ENCODE measurements around the gene SLC17A2. TPM values are rescaled to one million over a fixed set of nuclear protein-coding genes. Genes with fewer than 3 reads are reported as not detected.
"Not testable (repeated sequence)": the region's sequence is repeated elsewhere in the genome, so short reads cannot be mapped to it uniquely, and the experiment has no call there.

Gene SLC17A2
- total RNA-seq, 1 donor from 2014 or later: not detected

- H3K4me3 Mint-ChIP-seq (ENCODE audit: unreplicated experiment): no peak overlapping the region
- TF ChIP-seq, protein P1, sequence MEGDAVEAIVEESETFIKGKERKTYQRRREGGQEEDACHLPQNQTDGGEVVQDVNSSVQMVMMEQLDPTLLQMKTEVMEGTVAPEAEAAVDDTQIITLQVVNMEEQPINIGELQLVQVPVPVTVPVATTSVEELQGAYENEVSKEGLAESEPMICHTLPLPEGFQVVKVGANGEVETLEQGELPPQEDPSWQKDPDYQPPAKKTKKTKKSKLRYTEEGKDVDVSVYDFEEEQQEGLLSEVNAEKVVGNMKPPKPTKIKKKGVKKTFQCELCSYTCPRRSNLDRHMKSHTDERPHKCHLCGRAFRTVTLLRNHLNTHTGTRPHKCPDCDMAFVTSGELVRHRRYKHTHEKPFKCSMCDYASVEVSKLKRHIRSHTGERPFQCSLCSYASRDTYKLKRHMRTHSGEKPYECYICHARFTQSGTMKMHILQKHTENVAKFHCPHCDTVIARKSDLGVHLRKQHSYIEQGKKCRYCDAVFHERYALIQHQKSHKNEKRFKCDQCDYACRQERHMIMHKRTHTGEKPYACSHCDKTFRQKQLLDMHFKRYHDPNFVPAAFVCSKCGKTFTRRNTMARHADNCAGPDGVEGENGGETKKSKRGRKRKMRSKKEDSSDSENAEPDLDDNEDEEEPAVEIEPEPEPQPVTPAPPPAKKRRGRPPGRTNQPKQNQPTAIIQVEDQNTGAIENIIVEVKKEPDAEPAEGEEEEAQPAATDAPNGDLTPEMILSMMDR (IDR thresholded peaks at IDR 0.05): no peak
- H3K27me3 Mint-ChIP-seq (ENCODE audit: unreplicated experiment): peaks cover 5% of the 10 kb centered on the region
- no peak overlapping the region for H3K27ac Mint-ChIP-seq (ENCODE audit: unreplicated experiment)
- H3K9me3 Mint-ChIP-seq (ENCODE audit: unreplicated experiment): no peaks in the 10 kb centered on the region
- DNase-seq (ENCODE audit: extremely low spot score, unreplicated experiment): no peak
- H3K4me1 Mint-ChIP-seq (ENCODE audit: unreplicated experiment): no peaks in the 10 kb centered on the region
- no peaks in the 10 kb centered on the region for H3K36me3 Mint-ChIP-seq (ENCODE audit: unreplicated experiment)
Observed at GRCh38 chr6:25953733-25954132, 23.2 kb upstream of the SLC17A2 start.

DNA sequence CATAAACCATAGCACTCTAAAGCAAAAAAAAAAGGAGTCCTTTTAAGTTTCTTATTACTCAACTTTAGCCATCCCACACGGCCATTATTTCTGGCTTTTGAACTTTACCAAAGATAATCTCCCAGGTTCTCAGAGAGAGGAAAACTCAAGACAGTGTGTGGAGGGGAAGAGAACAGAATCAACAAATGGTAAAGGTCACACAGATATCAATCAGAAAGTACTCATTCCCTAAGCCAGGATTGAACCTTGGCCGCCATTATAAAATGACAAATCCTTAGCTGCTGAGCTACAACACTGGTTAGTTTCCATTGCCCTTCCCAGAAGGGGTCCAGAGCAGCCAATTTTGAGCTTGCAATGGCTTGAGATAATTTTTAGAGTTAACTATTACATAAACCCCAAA is 22.0 kb upstream of the SLC17A2 start:
- DNase-seq (ENCODE audit: extremely low spot score, unreplicated experiment): no peak
- peaks cover 5% of the 10 kb centered on the region for H3K27me3 Mint-ChIP-seq (ENCODE audit: unreplicated experiment)
- H3K36me3 Mint-ChIP-seq (ENCODE audit: unreplicated experiment): no peaks in the 10 kb centered on the region
- TF ChIP-seq, protein P1 (IDR thresholded peaks at IDR 0.05): no peak
- H3K4me1 Mint-ChIP-seq (ENCODE audit: unreplicated experiment): no peaks in the 10 kb centered on the region
- no peak overlapping the region for H3K4me3 Mint-ChIP-seq (ENCODE audit: unreplicated experiment)
- H3K27ac Mint-ChIP-seq (ENCODE audit: unreplicated experiment): no peak overlapping the region
- H3K9me3 Mint-ChIP-seq (ENCODE audit: unreplicated experiment): no peaks in the 10 kb centered on the region

- Mint-ChIP-seq H3K27me3 (ENCODE audit: unreplicated experiment) (peaks cover 5% of the 10 kb centered on the region), H3K27ac (ENCODE audit: unreplicated experiment) (no peak overlapping the region), H3K4me3 (ENCODE audit: unreplicated experiment) (no peak overlapping the region), H3K4me1 (ENCODE audit: unreplicated experiment) (no peaks in the 10 kb centered on the region), H3K36me3 (ENCODE audit: unreplicated experiment) (no peaks in the 10 kb centered on the region), H3K9me3 (ENCODE audit: unreplicated experiment) (no peaks in the 10 kb centered on the region)
- DNase-seq (ENCODE audit: extremely low spot score, unreplicated experiment): no peak
- TF ChIP-seq, protein P1 (IDR thresholded peaks at IDR 0.05): no peak
Observed at GRCh38 chr6:25951296-25952032, 21.0 kb upstream of the SLC17A2 start.

DNA sequence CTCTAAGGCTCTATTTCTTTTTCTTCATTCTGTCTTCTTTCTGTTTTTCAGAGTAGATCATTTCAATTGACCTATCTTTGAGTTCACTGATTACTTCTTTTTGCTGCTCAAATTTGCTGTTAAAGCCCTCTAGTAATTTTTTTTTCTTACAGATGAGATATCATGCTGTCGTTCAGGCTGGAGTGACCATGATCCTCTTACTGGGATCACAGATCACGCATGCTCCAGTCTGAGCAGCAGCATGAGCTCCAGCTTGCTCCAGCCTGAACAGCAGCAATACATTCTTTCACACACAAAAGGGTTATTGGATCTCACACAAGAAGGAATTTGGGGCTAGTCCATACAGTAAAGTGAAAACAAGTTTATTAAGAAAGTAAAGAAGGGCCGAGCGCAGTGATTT is 19.8 kb upstream of the SLC17A2 start:
- Mint-ChIP-seq H3K36me3 (ENCODE audit: unreplicated experiment) (no peaks in the 10 kb centered on the region), H3K9me3 (ENCODE audit: unreplicated experiment) (no peaks in the 10 kb centered on the region), H3K4me1 (ENCODE audit: unreplicated experiment) (no peaks in the 10 kb centered on the region), H3K27ac (ENCODE audit: unreplicated experiment) (no peak overlapping the region), H3K4me3 (ENCODE audit: unreplicated experiment) (no peak overlapping the region), H3K27me3 (ENCODE audit: unreplicated experiment) (peaks cover 5% of the 10 kb centered on the region)
- TF ChIP-seq, protein P1 (IDR thresholded peaks at IDR 0.05): no peak
- DNase-seq (ENCODE audit: extremely low spot score, unreplicated experiment): no peak

DNA sequence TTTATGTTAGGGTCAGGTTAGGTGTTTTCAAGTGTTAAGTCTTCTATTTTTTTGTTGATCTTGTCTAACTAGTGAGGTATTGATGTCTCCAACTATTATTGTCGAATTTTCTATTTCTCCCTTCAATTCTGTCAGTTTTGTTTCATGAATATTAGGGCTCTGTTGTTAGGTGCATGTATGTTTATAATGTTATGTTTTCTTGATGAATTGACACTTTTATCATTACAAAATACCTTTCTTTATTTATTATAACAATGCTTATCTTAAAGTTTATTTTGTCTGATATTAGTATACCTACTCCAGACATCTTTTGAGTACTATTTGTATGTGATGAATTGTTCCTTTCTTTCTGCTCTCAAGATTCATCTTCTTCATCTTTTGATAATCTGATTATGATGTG is 19.2 kb upstream of the SLC17A2 start:
- Mint-ChIP-seq H3K27ac (ENCODE audit: unreplicated experiment) (no peak overlapping the region), H3K4me3 (ENCODE audit: unreplicated experiment) (no peak overlapping the region), H3K9me3 (ENCODE audit: unreplicated experiment) (no peaks in the 10 kb centered on the region), H3K4me1 (ENCODE audit: unreplicated experiment) (no peaks in the 10 kb centered on the region), H3K27me3 (ENCODE audit: unreplicated experiment) (peaks cover 5% of the 10 kb centered on the region), H3K36me3 (ENCODE audit: unreplicated experiment) (no peaks in the 10 kb centered on the region)
- DNase-seq (ENCODE audit: extremely low spot score, unreplicated experiment): no peak
- TF ChIP-seq, protein P1 (IDR thresholded peaks at IDR 0.05): no peak

- DNase-seq (ENCODE audit: extremely low spot score, unreplicated experiment); H3K27me3 Mint-ChIP-seq (ENCODE audit: unreplicated experiment); H3K4me1 Mint-ChIP-seq (ENCODE audit: unreplicated experiment); H3K9me3 Mint-ChIP-seq (ENCODE audit: unreplicated experiment); H3K4me3 Mint-ChIP-seq (ENCODE audit: unreplicated experiment); H3K27ac Mint-ChIP-seq (ENCODE audit: unreplicated experiment); H3K36me3 Mint-ChIP-seq (ENCODE audit: unreplicated experiment): not testable (repeated sequence)
Observed at GRCh38 chr6:25947492-25947891, 17.0 kb upstream of the SLC17A2 start.

All from osteocyte (in vitro differentiated cells).